HG03460 (cell line): ENCODE data around the gene WNT4.

Source experiments
- ATAC-seq: cut with Tn5 transposase; IDR thresholded peaks from one replicate; pipeline ENCODE4 v1.9.1; 2021; ENCODE audit not compliant: unreplicated experiment

Gene WNT4

GRCh38 chr1:22089134-22089571, 53.7 kb downstream of the WNT4 start:
- no peak for ATAC-seq

GRCh38 chr1:22088331-22088730, 54.6 kb downstream of the WNT4 start:
- no peak for ATAC-seq

GRCh38 chr1:22080191-22080590, 62.7 kb downstream of the WNT4 start:
- ATAC-seq: no peak

- no peak for ATAC-seq
These were observed 64.8 kb downstream of the WNT4 start for GRCh38 chr1:22078133-22078532.

DNA sequence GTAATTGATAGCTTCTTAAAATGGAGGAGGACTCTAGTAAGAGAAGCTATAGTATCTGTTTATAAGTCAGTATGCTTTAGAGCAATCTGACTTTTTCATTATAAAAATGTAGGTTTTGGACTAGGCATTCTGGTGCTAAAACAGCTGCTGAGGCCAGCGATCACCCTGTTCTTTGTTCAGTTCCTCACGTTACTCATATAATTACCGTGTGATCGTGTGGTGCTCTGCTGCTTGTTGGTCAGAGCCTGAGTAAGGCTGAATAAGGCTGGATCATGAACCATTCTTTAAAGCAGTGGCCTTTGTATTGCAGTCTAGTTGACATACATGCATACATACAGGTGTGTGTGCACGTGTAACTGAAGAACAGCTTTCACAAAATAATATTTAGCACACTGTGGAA, 65.2 kb downstream of the WNT4 start:
- ATAC-seq: no peak

DNA sequence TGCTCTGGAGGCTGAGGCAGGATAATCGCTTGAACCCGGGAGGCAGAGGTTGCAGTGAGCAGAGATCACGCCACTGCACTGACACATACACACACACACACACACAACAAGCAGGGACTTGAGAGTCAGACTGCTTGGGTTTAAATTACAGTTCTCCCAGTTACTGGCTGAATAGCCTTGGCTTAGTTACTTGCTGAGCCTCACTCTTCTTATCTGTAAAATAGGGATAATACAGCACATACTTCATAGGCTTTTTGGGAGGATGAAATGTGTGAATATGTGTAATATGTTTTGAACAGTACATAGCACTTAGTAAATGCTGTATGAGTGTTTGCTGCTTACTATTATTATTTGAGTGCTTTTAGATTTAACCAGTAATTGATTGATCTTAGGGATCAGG, 66.6 kb downstream of the WNT4 start:
- no peak for ATAC-seq

GRCh38 chr1:22075718-22076117, 67.2 kb downstream of the WNT4 start:
- ATAC-seq: no peak

GRCh38 chr1:22074803-22075202, 68.1 kb downstream of the WNT4 start:
- ATAC-seq: no peak

DNA sequence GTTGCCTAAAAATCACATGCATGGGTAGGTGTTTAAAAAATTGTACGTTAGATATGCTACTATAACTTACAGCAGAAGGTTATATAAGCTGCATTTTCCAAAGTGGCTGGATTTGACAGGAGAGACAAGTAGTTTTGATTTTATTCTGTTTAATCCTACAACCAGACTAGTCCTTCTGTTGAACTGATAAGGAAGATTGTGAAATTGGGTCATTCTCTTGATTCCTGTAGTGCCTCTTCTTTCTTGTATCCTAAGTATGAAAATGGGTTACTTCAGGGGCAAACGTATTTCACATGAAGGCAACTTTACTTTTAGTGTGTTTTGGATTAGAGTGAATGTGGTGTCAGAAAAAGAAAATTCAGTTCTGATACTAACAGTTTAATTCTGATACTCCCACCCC, 71.4 kb downstream of the WNT4 start:
- ATAC-seq: no peak
